HG02798 (cell line): ENCODE measurements around the gene DCAF5.
A peak's percentile ranks its signal among the peaks of the same experiment; 100 is the strongest.

Source experiments
- ATAC-seq: cut with Tn5 transposase; IDR thresholded peaks from one replicate; pipeline ENCODE4 v1.9.1; 2021; ENCODE audit warnings: mild to moderate bottlenecking; ENCODE audit not compliant: unreplicated experiment, poor library complexity

Gene DCAF5

DNA sequence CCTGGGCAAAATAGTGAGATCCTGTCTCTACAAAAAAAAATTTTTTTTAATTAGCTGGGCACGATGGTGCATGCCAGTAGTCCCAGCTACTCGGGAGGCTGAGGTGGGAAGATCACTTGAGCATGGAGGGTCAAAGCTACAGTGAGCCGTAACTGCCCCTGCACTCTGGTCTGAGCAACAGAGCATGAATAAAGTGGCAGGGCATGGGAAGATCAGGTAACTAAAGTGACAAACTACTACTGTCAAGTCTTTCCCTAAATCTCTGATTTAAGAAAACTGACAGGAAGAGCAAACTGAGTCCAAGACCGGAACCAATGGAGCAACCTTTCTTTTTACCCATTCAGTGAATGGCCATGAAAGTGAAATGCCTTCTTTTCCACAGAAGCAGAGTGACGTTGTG lies 10.8 kb downstream of the DCAF5 start:
- ATAC-seq = no peak

DNA sequence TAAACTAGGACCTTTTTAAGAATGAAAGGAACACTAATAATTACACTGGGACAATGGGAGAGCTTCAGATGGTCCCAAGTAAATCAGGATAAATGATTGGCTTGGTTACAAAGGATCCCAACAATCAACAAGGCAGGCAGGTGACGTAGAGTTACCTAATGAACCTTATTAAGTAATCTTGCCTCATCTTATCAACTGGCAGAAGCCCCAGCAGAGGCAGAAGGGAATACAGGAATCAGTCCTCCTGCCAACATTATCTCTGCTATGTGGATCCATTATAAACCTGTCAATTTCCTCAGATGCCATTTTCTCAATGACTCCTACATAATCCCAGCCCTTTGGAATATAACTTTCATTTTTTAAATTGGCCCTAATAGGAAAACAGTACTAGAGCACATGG lies 11.4 kb downstream of the DCAF5 start:
- no peak for ATAC-seq

DNA sequence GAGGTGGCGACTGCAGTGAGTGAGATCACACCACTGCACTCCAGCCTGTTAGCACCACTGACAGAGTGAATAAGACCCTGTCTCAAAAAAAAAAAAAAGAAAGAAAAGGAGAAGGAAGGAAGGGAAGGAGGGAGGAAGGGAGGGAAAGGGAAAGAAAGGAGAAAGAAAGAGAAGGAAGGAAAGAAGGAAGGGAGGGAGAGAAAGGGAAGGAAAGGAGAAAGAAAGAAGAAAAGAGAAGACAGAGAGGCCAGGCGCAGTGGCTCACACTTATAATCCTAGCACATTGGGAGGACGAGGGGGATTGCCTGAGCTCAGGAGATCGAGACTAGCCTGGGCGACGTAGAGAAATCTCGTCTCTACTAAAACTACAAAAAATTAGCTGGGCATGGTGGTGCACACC lies 13.2 kb downstream of the DCAF5 start:
- ATAC-seq = no peak

DNA sequence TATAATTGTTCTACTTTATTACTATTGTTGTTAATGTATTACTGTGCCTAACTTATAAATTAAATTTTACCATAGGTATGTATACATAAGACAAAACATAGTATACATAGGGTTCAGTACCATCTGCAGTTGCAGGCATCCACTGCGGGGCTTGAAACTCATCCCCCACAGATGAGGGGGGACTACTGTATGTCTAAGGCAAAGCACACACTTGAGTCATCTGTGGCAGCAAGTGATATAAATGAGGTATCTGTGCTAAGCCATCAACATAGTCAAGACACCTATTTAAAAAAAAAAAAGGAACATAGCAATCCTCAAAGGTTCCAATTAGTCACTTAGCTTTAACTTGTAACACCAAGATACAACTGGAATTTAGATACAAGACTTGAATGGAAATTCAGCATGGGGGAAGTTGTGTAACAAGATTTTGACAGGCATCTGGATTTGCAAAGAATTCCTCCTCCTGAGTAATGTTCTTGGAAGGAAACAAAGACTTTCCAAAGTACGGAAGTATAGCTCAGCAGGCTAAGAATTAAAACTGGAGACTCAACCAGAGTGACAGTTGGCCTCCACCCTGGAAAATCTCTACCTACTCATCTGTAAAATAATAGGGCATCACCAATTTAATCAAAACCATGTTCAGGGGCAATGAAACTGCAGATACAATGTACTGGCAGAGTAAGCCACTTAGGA lies 14.9 kb downstream of the DCAF5 start:
- ATAC-seq = no peak

DNA sequence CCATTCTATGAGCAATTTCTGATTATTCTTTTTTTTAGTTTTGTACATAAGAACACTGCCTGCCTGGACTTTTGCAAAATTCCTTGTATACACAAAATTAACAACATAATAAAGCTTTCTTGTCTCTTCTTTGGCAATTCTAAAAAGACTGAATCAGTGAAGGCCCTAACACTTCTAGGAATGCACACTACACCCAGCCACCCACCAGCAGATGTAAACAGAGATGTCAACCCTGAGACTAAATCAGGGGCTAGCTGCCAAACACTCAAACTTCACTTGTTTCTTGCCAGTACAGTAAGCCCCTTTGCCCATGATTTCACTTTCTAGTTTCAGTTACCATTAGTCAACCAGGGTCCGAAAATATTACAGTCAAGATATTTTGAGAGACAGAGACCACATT lies 15.5 kb downstream of the DCAF5 start:
- no peak for ATAC-seq

DNA sequence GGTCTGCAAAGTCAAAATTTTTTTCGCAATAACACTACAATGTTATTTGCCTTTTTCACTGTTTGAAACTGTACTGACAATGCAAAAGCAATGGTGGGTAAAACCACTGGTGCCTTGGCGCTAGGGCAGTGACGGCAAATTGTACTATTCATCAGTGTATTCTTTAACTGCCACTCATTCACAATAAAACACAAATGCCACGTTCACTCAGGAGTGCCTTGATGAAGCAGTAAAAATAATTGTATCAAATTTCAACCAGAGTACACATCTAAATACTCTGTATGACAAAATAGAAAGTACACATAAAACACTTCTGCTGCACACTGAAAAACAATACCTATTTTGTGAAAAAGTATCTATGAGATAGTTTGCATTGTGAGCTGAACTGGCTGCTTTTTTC lies 17.8 kb downstream of the DCAF5 start:
- no peak for ATAC-seq

DNA sequence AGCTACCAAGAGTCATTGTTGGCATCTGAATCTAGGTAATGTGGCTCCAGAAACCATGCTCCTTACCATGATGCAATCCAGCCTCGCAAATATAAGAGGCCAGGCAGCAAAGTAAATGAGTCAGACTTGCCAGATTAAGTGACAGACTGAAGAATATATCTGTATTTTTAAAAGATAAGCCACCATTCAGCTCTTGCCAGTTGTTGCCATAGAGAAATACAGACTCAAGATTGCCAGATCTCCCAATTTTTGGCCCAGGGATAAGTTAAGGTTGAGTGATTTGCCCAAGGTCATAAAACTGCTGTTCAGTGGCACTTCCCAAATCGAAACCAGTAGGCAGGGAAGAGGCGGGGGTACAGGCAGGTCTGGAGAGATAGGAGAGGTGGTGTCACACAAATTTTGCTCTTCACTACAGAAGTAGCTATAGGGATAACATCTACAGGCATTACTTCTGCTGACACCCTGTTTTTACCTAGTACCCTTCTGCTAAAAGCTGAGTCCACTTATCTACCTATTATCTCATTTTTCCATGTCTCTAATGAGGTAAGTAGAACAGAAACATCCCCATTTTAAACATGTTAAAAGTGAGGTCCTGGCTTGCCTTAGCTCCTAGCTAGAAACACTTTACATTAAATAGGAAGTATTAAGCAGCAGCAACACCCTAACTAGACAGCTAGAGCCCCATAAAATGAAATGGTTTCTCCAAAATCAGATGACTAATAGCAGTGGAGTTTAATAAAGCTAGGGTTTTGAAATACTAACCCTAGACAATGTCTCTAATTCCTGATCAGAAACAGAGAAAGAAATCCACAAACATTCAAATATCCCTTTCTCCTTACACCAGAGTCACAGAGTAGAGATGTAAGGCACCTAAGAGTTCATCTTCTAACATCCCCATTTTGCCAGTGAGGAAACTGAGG lies 19.5 kb downstream of the DCAF5 start:
- ATAC-seq = no peak

DNA sequence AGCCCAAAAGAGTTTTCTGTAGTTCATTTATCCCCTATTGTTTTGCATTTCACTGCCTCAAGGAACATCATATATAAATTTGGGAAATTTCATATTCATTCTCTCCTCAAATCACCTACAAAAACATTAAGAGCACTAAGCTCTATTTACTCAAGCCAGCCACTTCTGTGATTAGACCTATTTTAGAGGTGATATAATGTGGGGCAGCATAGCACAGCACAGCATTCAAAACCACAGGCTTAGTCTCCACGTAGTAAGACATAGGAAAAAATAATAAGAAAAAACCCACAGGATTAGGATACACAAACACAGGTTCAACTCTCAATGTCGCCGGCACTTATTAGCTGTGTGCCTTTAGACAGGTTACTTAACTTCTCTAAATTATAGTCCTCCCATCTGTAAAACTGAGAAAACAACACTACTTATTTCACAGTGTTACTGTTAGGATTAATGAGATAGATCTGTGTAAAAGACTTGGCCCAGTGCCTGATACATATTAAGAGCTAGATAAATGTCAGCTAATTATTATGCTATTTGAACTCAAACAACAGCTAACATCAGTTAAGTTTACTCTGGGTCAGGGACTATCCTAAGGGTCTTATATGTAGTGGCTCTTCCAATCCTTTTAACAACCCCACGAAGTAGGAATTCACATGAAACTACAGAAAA lies 20.3 kb downstream of the DCAF5 start:
- ATAC-seq = no peak

DNA sequence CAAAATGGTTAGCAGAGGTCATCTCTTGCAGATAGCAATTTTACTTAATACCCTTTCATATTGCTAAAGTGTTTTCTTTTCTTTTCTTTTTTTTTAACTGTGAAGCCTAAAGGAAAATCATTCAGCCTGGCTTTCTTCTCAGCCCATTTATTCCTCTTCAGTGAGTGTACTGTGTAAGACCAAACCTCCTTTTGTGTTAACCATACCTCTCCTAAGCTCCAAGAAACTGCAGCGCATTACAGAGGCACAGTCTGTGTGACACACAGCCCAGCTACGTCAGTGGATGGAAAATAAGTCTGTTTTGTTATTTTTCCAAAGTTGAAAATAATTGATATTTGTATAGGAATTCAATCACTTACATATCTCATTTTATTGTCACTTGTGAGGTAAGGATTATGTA lies 21.7 kb downstream of the DCAF5 start:
- no peak for ATAC-seq

DNA sequence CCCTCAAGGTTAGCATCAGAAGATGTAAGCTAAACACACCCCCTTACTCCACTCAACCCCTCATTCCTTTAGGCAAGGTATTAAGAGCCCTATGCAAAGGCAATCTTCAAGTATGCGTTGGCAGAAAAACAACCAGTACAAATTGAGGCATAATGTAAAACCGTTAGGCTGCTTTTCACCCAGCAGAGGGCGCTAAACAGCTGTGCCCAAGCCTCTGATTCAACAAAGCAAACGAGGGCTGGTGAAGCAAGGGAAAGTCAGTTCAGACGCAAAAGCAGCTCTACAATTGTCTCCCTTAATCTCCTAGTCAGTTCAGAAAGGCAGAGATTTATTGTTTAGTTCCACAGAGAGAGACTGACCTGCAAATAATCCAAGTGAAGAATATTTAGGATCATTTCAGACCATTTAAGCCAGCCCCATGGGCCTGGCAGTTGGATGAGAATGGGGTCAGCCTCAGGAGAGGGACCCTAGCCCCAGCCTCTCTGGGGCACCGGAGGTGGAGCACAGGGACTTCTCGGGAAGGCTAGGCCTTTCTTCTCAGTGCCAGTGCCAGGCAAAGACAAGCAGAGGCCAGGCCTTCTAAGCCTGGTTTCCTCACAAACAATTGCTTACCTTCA lies 23.5 kb downstream of the DCAF5 start:
- peak; percentile 72 for ATAC-seq

DNA sequence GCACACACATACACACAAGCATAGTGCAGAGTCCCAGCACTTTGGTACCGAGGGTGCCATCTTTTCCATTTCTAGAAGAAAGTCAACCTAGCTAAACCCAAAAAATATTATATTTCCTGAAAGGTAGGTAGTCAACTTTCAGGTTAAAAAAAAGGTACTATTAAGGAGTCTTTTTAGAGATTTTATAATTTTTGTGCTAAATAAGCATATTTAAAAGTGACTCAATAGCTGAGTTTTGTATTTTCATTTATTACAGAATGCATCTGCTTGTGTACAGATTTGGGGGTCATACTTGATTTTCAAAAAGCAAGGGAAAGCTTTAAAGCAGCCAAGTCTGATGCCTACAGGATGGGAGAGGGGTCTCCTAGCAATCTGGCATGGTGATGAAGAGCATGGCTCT lies 34.6 kb downstream of the DCAF5 start:
- no peak for ATAC-seq

DNA sequence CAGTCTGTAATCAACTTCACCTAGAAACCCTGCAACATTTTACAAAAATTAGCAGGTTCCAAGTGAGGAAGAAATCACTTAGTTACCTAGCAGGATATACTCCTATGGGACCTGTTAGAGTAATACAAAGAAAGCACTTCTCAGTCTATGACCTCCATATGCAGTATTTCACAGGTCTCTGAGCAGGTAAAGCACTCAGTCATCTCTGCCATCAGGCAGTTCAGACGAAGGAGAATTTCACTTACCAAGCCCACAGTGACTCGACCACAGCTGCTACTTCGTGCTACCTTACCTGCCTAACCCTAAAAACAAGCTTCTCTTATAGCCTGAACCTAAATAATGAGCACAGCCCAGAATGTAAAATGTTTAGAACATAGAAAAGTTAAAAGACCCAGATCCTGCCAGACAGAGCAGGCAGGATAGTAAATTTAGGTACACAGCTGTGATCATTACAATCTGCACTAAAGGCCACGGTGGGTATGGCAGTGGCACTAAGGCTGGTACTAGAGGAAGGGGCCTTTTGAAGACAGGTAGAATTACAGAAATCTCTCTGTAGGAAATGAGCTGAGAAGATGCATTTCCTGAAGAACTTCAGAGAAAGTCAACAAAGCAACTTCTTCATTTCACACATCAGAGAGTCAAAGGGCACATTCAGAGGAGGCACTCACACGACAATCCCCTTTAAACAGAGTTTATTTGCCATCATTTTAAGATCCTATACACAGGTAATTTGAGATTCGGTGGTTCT lies 35.7 kb downstream of the DCAF5 start:
- ATAC-seq = no peak

DNA sequence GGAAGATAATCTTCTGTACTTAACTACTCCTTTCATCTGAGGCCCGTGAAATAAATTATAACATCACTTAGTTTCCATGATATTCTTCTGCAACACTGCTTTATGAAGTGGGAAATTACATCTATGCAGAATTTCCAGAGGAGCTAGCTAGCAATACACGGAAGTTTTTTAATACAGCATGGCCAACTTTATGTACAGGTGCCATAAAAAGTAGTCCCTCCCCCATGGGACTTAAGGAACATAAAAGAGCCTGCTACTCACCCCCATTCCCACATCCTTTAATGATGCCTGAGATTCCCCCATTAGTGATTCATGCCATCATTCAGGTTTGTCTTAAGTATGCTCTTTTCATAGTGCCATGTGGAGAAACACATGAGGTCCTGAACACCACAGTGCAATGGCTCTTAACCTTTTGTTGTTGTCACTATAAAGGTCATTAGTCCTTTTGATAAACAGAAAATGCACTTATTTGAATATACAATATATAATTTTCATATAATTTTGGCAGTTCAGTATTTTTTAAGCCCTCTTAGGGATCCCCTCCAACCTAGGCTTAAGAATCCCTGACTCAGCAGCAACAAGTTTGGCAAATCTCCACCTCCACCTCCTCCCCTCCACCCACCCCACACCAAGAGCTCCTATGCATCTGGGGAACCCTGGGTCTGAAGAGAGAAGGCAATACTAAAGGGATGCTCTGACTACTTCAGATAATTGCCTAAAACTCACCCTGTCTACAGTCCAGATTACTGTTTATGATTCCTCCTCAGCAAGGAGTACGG lies 37.3 kb downstream of the DCAF5 start:
- no peak for ATAC-seq

DNA sequence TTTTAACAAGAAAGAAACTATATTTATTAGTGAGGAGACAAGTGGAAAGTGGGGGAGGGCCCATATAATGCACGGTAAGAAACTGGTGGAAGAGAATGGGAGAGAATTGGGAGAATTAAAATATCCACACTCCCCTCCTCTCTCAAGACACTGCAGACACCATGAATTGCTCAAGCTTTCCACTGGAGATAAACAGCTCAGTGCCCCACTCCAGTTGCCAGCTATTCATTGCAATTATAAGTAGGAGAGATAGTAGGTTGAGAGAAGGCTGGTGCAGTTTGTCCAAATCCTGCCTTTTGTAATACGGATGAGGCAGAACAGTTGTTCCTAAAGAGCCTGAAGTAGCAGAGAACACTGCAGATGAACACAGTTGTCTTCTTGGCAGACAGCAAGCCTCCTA lies 38.2 kb downstream of the DCAF5 start:
- ATAC-seq = no peak

DNA sequence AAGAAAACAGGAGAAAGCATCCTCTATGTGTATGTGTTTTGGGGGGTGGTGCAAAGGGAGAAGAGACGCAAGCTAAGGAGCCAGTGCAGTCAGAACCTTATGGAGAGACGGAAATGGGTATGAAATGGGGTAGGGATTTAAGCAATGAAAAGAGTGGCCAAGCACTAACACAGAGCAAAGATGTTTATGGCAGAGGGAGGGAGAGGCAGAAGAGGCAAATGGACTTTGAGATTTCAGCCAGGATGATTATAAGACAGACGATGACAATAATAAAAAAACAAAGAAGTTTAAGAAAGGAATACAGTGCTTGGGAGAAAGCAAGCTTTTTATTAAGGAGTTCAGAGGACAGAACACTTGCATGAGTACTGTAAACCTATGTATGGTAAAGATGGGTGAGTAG lies 44.6 kb downstream of the DCAF5 start:
- no peak for ATAC-seq

DNA sequence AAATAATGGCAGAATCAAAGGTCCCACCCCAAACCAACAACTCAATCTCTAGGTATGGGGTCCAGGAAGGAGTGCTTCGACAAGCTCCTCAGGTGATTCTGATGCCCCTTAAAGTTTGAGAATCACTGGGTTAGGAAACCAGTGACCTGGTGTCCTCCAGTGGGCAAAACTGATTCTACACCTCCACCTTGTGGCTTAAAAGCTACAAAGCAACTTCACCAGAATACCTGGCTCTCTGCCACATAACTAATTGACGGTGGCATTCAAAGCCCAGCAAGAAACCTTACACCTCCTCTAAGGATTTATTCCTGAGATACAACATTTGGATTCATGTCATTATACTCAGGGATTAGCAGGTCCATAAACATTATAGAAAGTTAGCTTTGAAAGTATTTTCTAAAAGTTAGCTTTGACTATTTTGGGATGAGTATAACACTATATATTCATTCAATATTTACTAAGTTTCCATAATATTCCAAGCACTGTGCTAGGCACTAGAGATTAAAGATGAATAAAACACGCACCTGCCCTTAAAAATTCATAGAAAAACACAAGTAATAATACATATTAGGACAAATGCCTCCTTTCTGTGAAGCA lies 45.4 kb downstream of the DCAF5 start:
- no peak for ATAC-seq

DNA sequence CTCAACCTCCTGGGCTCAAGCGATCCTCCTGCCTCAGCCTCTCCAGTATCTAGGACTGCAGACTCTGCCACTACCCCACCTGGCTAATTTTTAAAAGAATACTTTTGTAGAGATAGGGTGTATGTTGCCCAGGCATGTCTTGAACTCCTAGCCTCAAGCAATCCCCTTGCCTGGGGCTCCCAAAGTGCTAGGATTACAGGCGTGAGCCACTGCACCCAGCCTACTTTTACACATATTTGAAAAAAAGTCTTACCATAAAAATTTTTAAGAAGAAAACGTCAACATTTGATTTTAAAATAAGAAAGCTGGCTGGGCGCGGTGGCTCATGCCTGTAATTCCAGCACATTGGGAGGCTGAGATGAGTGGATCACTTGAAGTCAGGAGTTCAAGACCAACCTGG lies 46.5 kb downstream of the DCAF5 start:
- ATAC-seq = no peak

DNA sequence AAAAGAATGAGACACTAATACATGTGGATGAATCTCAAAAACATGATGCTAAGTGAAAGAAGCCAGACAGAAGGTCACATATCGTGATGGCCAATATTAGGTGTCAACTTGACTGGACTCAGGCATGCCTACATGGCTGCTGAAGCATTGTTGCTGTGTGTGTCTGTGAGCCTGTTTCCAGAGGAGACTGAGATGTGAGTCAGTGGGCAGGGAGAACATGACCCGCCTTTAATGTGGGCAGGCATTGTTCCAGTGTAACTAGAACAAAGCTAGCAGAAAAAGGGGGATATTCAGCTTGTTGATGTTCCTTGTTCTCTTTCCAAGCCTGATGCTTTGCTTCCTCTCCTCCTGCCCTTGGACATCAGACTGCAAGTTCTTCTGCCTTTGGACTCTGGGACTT lies 47.6 kb downstream of the DCAF5 start:
- ATAC-seq = no peak

DNA sequence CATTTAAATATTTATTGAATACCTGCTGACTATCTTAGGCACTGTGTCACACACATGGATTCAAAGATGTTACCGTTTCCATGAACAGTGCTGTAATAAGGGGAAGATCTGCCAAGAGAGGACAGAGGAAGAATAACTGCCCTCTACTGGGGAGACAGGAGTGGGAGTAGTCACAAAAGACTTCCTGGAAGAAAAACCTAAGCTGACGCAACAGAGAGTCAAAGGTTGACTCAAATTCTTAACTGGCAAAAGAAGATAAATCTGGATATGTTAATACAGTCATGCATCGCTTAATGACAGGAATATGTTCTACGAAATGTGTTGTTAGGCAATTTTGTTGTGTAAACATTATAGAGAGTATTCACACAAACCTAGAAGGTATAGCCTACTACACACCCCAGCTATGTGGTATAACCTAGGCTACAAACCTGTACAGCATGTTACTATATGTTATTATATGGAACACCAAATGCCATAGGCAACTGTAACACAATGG lies 51.5 kb downstream of the DCAF5 start:
- ATAC-seq = no peak
